ENCODE measurements around the gene CDH12.

The CDH12 gene

DNA sequence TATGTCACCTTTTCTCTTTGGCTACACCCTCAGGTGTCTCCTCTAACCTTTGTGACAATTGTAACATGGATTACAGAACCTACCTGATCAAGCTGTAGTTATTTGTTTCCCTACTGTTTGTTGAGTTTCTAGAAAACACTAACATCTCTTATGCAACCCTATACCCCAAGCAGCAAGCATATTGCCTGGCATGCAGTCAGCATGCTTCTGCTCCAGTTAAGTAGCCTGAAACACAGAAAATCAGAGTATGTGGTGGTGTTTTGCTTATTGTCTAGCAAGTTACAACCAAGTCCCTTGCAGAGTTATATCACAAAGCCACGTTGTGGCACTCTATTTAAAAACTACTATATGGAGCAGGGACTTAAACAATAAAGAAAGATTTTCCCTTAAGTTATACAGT is 131.1 kb downstream of the CDH12 start:
- Histone ChIP-seq H3K9me3 (ENCODE audit: control insufficient read depth in 2 of 2, low read length in 2 of 2) (no peaks in the 10 kb centered on the region), H3K27me3 (ENCODE audit: control insufficient read depth in 2 of 2, insufficient read depth in 2 of 2, low read length in 2 of 2) (no peaks in the 10 kb centered on the region)

GRCh38 chr5:22719842-22720241 is 133.3 kb downstream of the CDH12 start:
- H3K36me3 ChIP-seq (ENCODE audit: control insufficient read depth in 2 of 2, insufficient read depth in 2 of 2, low read length in 2 of 2), result no peaks in the 10 kb centered on the region
- H3K9ac ChIP-seq (ENCODE audit: low read depth in 1 of 2, low read length in 2 of 2), result no peak overlapping the region
- H3K4me3 ChIP-seq (ENCODE audit: low read length in 2 of 2), result no peak overlapping the region
- peaks cover 0 to 4% of the 10 kb centered on the region in 2 donors for H3K9me3 ChIP-seq (ENCODE audit: control insufficient read depth in 2 of 2, low read length in 2 of 2)
- no peaks in the 10 kb centered on the region for H3K27me3 ChIP-seq (ENCODE audit: control insufficient read depth in 2 of 2, insufficient read depth in 2 of 2, low read length in 2 of 2)
- no peak overlapping the region for H3K27ac ChIP-seq (ENCODE audit: low read depth in 2 of 2, low read length in 2 of 2)
- H3K4me1 ChIP-seq (ENCODE audit: control insufficient read depth in 2 of 2, insufficient read depth in 2 of 2, low read length in 2 of 2), result no peaks in the 10 kb centered on the region

More for the DNA sequence above, 131.1 kb downstream of the CDH12 start:
- Histone ChIP-seq H3K4me3 (ENCODE audit: low read length in 2 of 2) (no peak overlapping the region), H3K36me3 (ENCODE audit: control insufficient read depth in 2 of 2, insufficient read depth in 2 of 2, low read length in 2 of 2) (no peaks in the 10 kb centered on the region), H3K4me1 (ENCODE audit: control insufficient read depth in 2 of 2, insufficient read depth in 2 of 2, low read length in 2 of 2) (no peaks in the 10 kb centered on the region), H3K27ac (ENCODE audit: low read depth in 2 of 2, low read length in 2 of 2) (no peak overlapping the region), H3K9ac (ENCODE audit: low read depth in 1 of 2, low read length in 2 of 2) (no peak overlapping the region)

DNA sequence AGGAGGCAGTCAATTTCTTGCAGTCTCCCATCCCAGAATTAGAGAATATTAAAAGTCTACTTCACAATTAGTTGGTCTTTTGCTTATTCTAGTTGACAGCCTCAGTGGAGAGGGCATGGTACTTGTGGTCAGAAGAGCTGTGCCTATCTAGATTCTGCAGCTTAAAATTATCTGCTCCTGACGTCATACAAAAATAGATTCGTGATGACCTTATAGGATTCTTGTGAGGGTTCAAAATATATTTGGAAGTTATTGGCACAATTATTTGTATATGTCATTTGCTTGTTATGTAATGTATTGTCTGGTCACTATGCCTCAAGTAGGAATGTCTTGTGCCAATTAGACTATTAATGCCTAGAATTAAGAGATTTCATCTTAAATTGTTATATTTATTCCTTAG is 142.5 kb downstream of the CDH12 start:
- H3K9me3 ChIP-seq (ENCODE audit: control insufficient read depth in 2 of 2, low read length in 2 of 2), result peaks cover 0 to 4% of the 10 kb centered on the region in 2 donors
- H3K4me3 ChIP-seq (ENCODE audit: low read length in 2 of 2), result no peak overlapping the region
- H3K36me3 ChIP-seq (ENCODE audit: control insufficient read depth in 2 of 2, insufficient read depth in 2 of 2, low read length in 2 of 2), result no peaks in the 10 kb centered on the region
- no peaks in the 10 kb centered on the region for H3K27me3 ChIP-seq (ENCODE audit: control insufficient read depth in 2 of 2, insufficient read depth in 2 of 2, low read length in 2 of 2)
- H3K9ac ChIP-seq (ENCODE audit: low read depth in 1 of 2, low read length in 2 of 2), result no peak overlapping the region
- no peaks in the 10 kb centered on the region for H3K4me1 ChIP-seq (ENCODE audit: control insufficient read depth in 2 of 2, insufficient read depth in 2 of 2, low read length in 2 of 2)
- no peak overlapping the region for H3K27ac ChIP-seq (ENCODE audit: low read depth in 2 of 2, low read length in 2 of 2)

GRCh38 chr5:22709743-22710142 is 143.4 kb downstream of the CDH12 start:
- H3K27ac ChIP-seq (ENCODE audit: low read depth in 2 of 2, low read length in 2 of 2), result no peak overlapping the region
- H3K9me3 ChIP-seq (ENCODE audit: control insufficient read depth in 2 of 2, low read length in 2 of 2), result no peaks in the 10 kb centered on the region
- H3K9ac ChIP-seq (ENCODE audit: low read depth in 1 of 2, low read length in 2 of 2), result no peak overlapping the region
- H3K36me3 ChIP-seq (ENCODE audit: control insufficient read depth in 2 of 2, insufficient read depth in 2 of 2, low read length in 2 of 2), result no peaks in the 10 kb centered on the region
- no peaks in the 10 kb centered on the region for H3K4me1 ChIP-seq (ENCODE audit: control insufficient read depth in 2 of 2, insufficient read depth in 2 of 2, low read length in 2 of 2)
- H3K27me3 ChIP-seq (ENCODE audit: control insufficient read depth in 2 of 2, insufficient read depth in 2 of 2, low read length in 2 of 2), result no peaks in the 10 kb centered on the region
- no peak overlapping the region for H3K4me3 ChIP-seq (ENCODE audit: low read length in 2 of 2)

DNA sequence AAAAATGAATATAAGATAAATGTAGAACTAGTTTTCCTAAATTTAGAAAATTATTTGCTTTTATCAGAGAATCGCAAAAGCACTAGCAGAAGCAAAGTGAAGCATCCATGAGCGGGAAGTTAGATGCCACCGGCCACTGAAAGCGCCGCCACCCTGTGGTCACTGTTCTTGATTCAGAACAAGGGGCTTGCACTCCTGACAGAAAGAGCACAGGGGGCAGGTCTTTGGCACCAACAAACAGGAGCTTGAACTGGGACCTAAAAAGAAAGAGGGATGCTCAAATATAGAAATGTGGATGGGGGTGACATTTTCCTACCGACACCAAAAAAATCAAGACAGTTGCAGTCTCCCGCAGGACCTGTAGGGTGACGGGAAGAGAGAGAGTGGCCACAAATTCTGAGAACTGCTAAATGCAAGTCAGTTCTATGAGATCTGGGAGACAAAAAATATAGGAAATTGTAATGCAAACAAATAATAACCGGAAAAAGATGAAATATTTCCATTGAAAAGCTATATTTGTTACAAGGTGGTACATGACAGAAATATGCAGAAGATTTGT is 144.3 kb downstream of the CDH12 start:
- Histone ChIP-seq H3K4me3 (ENCODE audit: low read length in 2 of 2) (no peak overlapping the region), H3K27ac (ENCODE audit: low read depth in 2 of 2, low read length in 2 of 2) (no peak overlapping the region), H3K4me1 (ENCODE audit: control insufficient read depth in 2 of 2, insufficient read depth in 2 of 2, low read length in 2 of 2) (no peaks in the 10 kb centered on the region), H3K36me3 (ENCODE audit: control insufficient read depth in 2 of 2, insufficient read depth in 2 of 2, low read length in 2 of 2) (no peaks in the 10 kb centered on the region), H3K9ac (ENCODE audit: low read depth in 1 of 2, low read length in 2 of 2) (no peak overlapping the region), H3K9me3 (ENCODE audit: control insufficient read depth in 2 of 2, low read length in 2 of 2) (no peaks in the 10 kb centered on the region), H3K27me3 (ENCODE audit: control insufficient read depth in 2 of 2, insufficient read depth in 2 of 2, low read length in 2 of 2) (no peaks in the 10 kb centered on the region)

GRCh38 chr5:22706901-22707300 is 146.2 kb downstream of the CDH12 start:
- H3K36me3 ChIP-seq (ENCODE audit: control insufficient read depth in 2 of 2, insufficient read depth in 2 of 2, low read length in 2 of 2), result no peaks in the 10 kb centered on the region
- no peak overlapping the region for H3K27ac ChIP-seq (ENCODE audit: low read depth in 2 of 2, low read length in 2 of 2)
- no peaks in the 10 kb centered on the region for H3K9me3 ChIP-seq (ENCODE audit: control insufficient read depth in 2 of 2, low read length in 2 of 2)
- H3K4me1 ChIP-seq (ENCODE audit: control insufficient read depth in 2 of 2, insufficient read depth in 2 of 2, low read length in 2 of 2), result no peaks in the 10 kb centered on the region
- H3K9ac ChIP-seq (ENCODE audit: low read depth in 1 of 2, low read length in 2 of 2), result no peak overlapping the region
- H3K27me3 ChIP-seq (ENCODE audit: control insufficient read depth in 2 of 2, insufficient read depth in 2 of 2, low read length in 2 of 2), result no peaks in the 10 kb centered on the region
- no peak overlapping the region for H3K4me3 ChIP-seq (ENCODE audit: low read length in 2 of 2)

- Histone ChIP-seq H3K4me1 (ENCODE audit: control insufficient read depth in 2 of 2, insufficient read depth in 2 of 2, low read length in 2 of 2) (no peaks in the 10 kb centered on the region), H3K27ac (ENCODE audit: low read depth in 2 of 2, low read length in 2 of 2) (no peak overlapping the region), H3K36me3 (ENCODE audit: control insufficient read depth in 2 of 2, insufficient read depth in 2 of 2, low read length in 2 of 2) (no peaks in the 10 kb centered on the region), H3K9me3 (ENCODE audit: control insufficient read depth in 2 of 2, low read length in 2 of 2) (no peaks in the 10 kb centered on the region), H3K27me3 (ENCODE audit: control insufficient read depth in 2 of 2, insufficient read depth in 2 of 2, low read length in 2 of 2) (no peaks in the 10 kb centered on the region), H3K9ac (ENCODE audit: low read depth in 1 of 2, low read length in 2 of 2) (no peak overlapping the region), H3K4me3 (ENCODE audit: low read length in 2 of 2) (no peak overlapping the region)
These were observed 153.8 kb downstream of the CDH12 start for GRCh38 chr5:22699319-22699718.

DNA sequence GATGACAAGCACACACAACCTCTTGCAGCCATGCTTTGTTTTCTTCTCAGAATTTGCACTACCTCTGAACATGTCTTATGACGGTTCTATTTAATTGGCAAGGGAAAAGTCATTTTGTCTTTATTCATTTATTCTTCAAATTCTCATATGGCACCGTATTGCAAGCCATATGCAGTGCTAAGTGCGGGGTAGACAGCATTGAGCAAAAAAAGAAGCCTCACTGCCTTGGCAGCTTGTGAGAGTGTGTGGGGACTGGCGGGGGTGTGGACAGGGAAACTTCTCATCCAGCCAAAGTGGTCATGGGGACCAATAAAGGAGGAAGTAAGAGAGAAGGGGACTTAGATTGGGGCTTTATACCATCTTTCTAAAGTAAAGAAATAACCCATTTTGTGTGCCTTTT is 160.0 kb downstream of the CDH12 start:
- Histone ChIP-seq H3K27ac (ENCODE audit: low read depth in 2 of 2, low read length in 2 of 2) (no peak overlapping the region), H3K36me3 (ENCODE audit: control insufficient read depth in 2 of 2, insufficient read depth in 2 of 2, low read length in 2 of 2) (no peaks in the 10 kb centered on the region), H3K4me3 (ENCODE audit: low read length in 2 of 2) (no peak overlapping the region), H3K9ac (ENCODE audit: low read depth in 1 of 2, low read length in 2 of 2) (no peak overlapping the region), H3K9me3 (ENCODE audit: control insufficient read depth in 2 of 2, low read length in 2 of 2) (no peaks in the 10 kb centered on the region), H3K27me3 (ENCODE audit: control insufficient read depth in 2 of 2, insufficient read depth in 2 of 2, low read length in 2 of 2) (no peaks in the 10 kb centered on the region), H3K4me1 (ENCODE audit: control insufficient read depth in 2 of 2, insufficient read depth in 2 of 2, low read length in 2 of 2) (no peaks in the 10 kb centered on the region)

- H3K27me3 ChIP-seq (ENCODE audit: control insufficient read depth in 2 of 2, insufficient read depth in 2 of 2, low read length in 2 of 2), result no peaks in the 10 kb centered on the region
- no peaks in the 10 kb centered on the region for H3K9me3 ChIP-seq (ENCODE audit: control insufficient read depth in 2 of 2, low read length in 2 of 2)
These were observed 170.1 kb downstream of the CDH12 start for GRCh38 chr5:22683050-22683449.

GRCh38 chr5:22678886-22679285 is 174.3 kb downstream of the CDH12 start:
- no peak overlapping the region for H3K4me3 ChIP-seq (ENCODE audit: low read length in 2 of 2)
- H3K9ac ChIP-seq (ENCODE audit: low read depth in 1 of 2, low read length in 2 of 2), result no peak overlapping the region

More at GRCh38 chr5:22683050-22683449, 170.1 kb downstream of the CDH12 start:
- Histone ChIP-seq H3K4me1 (ENCODE audit: control insufficient read depth in 2 of 2, insufficient read depth in 2 of 2, low read length in 2 of 2) (no peaks in the 10 kb centered on the region), H3K9ac (ENCODE audit: low read depth in 1 of 2, low read length in 2 of 2) (no peak overlapping the region), H3K4me3 (ENCODE audit: low read length in 2 of 2) (no peak overlapping the region), H3K27ac (ENCODE audit: low read depth in 2 of 2, low read length in 2 of 2) (no peak overlapping the region), H3K36me3 (ENCODE audit: control insufficient read depth in 2 of 2, insufficient read depth in 2 of 2, low read length in 2 of 2) (no peaks in the 10 kb centered on the region)

GRCh38 chr5:22673131-22673530 is 180.0 kb downstream of the CDH12 start:
- Histone ChIP-seq H3K4me3 (ENCODE audit: low read length in 2 of 2) (no peak overlapping the region), H3K9ac (ENCODE audit: low read depth in 1 of 2, low read length in 2 of 2) (no peak overlapping the region), H3K9me3 (ENCODE audit: control insufficient read depth in 2 of 2, low read length in 2 of 2) (no peaks in the 10 kb centered on the region), H3K4me1 (ENCODE audit: control insufficient read depth in 2 of 2, insufficient read depth in 2 of 2, low read length in 2 of 2) (no peaks in the 10 kb centered on the region), H3K27ac (ENCODE audit: low read depth in 2 of 2, low read length in 2 of 2) (no peak overlapping the region), H3K27me3 (ENCODE audit: control insufficient read depth in 2 of 2, insufficient read depth in 2 of 2, low read length in 2 of 2) (no peaks in the 10 kb centered on the region), H3K36me3 (ENCODE audit: control insufficient read depth in 2 of 2, insufficient read depth in 2 of 2, low read length in 2 of 2) (no peaks in the 10 kb centered on the region)

More at GRCh38 chr5:22678886-22679285, 174.3 kb downstream of the CDH12 start:
- H3K36me3 ChIP-seq (ENCODE audit: control insufficient read depth in 2 of 2, insufficient read depth in 2 of 2, low read length in 2 of 2), result no peaks in the 10 kb centered on the region
- H3K27me3 ChIP-seq (ENCODE audit: control insufficient read depth in 2 of 2, insufficient read depth in 2 of 2, low read length in 2 of 2), result no peaks in the 10 kb centered on the region
- H3K4me1 ChIP-seq (ENCODE audit: control insufficient read depth in 2 of 2, insufficient read depth in 2 of 2, low read length in 2 of 2), result no peaks in the 10 kb centered on the region
- H3K9me3 ChIP-seq (ENCODE audit: control insufficient read depth in 2 of 2, low read length in 2 of 2), result no peaks in the 10 kb centered on the region
- no peak overlapping the region for H3K27ac ChIP-seq (ENCODE audit: low read depth in 2 of 2, low read length in 2 of 2)

All from mucosa of rectum (tissue), 2 donors.